ENCODE data around the gene CARD14.
"Not testable (repeated sequence)": the region's sequence is repeated elsewhere in the genome, so short reads cannot be mapped to it uniquely, and the experiment has no call there.

CARD14 gene

GRCh38 chr17:80187090-80187489 lies 17.3 kb downstream of the CARD14 start:
- no peak for DNase-seq

- no peak for DNase-seq
These were observed 17.7 kb downstream of the CARD14 start for GRCh38 chr17:80187515-80187941.

- no peak for DNase-seq
These were observed 19.8 kb downstream of the CARD14 start for GRCh38 chr17:80189611-80190010.

GRCh38 chr17:80190716-80191115 lies 20.9 kb downstream of the CARD14 start:
- no peak for DNase-seq

GRCh38 chr17:80191192-80191591 lies 21.4 kb downstream of the CARD14 start:
- DNase-seq = no peak

GRCh38 chr17:80191865-80192661 lies 22.2 kb downstream of the CARD14 start:
- no peak for DNase-seq

- no peak for DNase-seq
These were observed 25.3 kb downstream of the CARD14 start for GRCh38 chr17:80195141-80195540.

GRCh38 chr17:80195671-80196529 lies 26.1 kb downstream of the CARD14 start:
- DNase-seq = peak; percentile 59

GRCh38 chr17:80196652-80197051 lies 26.8 kb downstream of the CARD14 start:
- DNase-seq = no peak

GRCh38 chr17:80198144-80198661 lies 28.4 kb downstream of the CARD14 start:
- no peak for DNase-seq

- not testable (repeated sequence) for DNase-seq
These were observed 29.5 kb downstream of the CARD14 start for GRCh38 chr17:80199295-80199694.

- no peak for DNase-seq
These were observed 31.6 kb downstream of the CARD14 start for GRCh38 chr17:80201446-80201845.

- no peak for DNase-seq
These were observed 32.4 kb downstream of the CARD14 start for GRCh38 chr17:80202197-80202596.

- no peak for DNase-seq
These were observed 33.7 kb downstream of the CARD14 start for GRCh38 chr17:80203471-80203963.

- no peak for DNase-seq
These were observed 35.0 kb downstream of the CARD14 start for GRCh38 chr17:80204626-80205468.

GRCh38 chr17:80205811-80206210 lies 36.0 kb downstream of the CARD14 start:
- no peak for DNase-seq

- DNase-seq = no peak
These were observed 38.2 kb downstream of the CARD14 start for GRCh38 chr17:80208050-80208449.

- no peak for DNase-seq
These were observed 39.9 kb downstream of the CARD14 start for GRCh38 chr17:80209765-80210164.

GRCh38 chr17:80210348-80211108 lies 40.7 kb downstream of the CARD14 start:
- DNase-seq = no peak

- DNase-seq = no peak
These were observed 42.3 kb downstream of the CARD14 start for GRCh38 chr17:80212109-80212508.

GRCh38 chr17:80212511-80212910 lies 42.7 kb downstream of the CARD14 start:
- no peak for DNase-seq
